Measurements from ENCODE around the gene HOXB5. TPM values are rescaled to one million over a fixed set of nuclear protein-coding genes. Genes with fewer than 3 reads are reported as not detected.

HOXB5 gene
- total RNA-seq, 2 experiments from 2014 or later = not detected

GRCh38 chr17:48634493-48635208 is 41.1 kb upstream of the HOXB5 start:
- intact Hi-C loops (cut with DNase I, micrococcal nuclease) = no loop called here
- no peaks in the 10 kb centered on the region for H3K36me3 Mint-ChIP-seq (ENCODE audit: low read depth)
- no peak overlapping the region for H3K4me3 Mint-ChIP-seq
- ChIA-PET POLR2A (no interaction called here), CTCF (interaction anchor here (3.2 kb wide), 1 partner anchor 13 kb away, joined by 13 read pairs; no protein-coding TSS in a partner anchor)
- H3K4me3 ChIP-seq (ENCODE audit: low read length) = no peak overlapping the region
- peaks cover 20% of the 10 kb centered on the region for H3K4me1 ChIP-seq (ENCODE audit: insufficient read depth, low read length)
- H3K27me3 ChIP-seq (ENCODE audit: control insufficient read depth in 1 of 2, insufficient read depth in 2 of 2, low read length in 2 of 2) = peaks cover 87 to 97% of the 10 kb centered on the region in 2 experiments
- H3K9me3 Mint-ChIP-seq = no peaks in the 10 kb centered on the region
- TF ChIP-seq, protein P1, sequence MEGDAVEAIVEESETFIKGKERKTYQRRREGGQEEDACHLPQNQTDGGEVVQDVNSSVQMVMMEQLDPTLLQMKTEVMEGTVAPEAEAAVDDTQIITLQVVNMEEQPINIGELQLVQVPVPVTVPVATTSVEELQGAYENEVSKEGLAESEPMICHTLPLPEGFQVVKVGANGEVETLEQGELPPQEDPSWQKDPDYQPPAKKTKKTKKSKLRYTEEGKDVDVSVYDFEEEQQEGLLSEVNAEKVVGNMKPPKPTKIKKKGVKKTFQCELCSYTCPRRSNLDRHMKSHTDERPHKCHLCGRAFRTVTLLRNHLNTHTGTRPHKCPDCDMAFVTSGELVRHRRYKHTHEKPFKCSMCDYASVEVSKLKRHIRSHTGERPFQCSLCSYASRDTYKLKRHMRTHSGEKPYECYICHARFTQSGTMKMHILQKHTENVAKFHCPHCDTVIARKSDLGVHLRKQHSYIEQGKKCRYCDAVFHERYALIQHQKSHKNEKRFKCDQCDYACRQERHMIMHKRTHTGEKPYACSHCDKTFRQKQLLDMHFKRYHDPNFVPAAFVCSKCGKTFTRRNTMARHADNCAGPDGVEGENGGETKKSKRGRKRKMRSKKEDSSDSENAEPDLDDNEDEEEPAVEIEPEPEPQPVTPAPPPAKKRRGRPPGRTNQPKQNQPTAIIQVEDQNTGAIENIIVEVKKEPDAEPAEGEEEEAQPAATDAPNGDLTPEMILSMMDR (IDR thresholded peaks at IDR 0.05) = no peak
- H3K27ac ChIP-seq (ENCODE audit: low read depth in 1 of 2, low read length in 2 of 2) = no peak overlapping the region
- no peaks in the 10 kb centered on the region for H3K36me3 ChIP-seq (ENCODE audit: insufficient read depth, low read length)
- peaks cover 98% of the 10 kb centered on the region for H3K27me3 Mint-ChIP-seq
- peaks cover 0 to 25% of the 10 kb centered on the region in 2 experiments for H3K9me3 ChIP-seq (ENCODE audit: control insufficient read depth in 1 of 2, insufficient read depth in 1 of 2, low read length in 2 of 2)
- no peak overlapping the region for H3K27ac Mint-ChIP-seq
- DNase-seq (no peak), ATAC-seq (ENCODE audit: poor library complexity) (no peak)
- H3K4me1 Mint-ChIP-seq (ENCODE audit: low read depth) = peaks cover 11% of the 10 kb centered on the region

- no peak overlapping the region for H3K4me3 Mint-ChIP-seq
- CTCF ChIA-PET = no interaction called here
- peaks cover 20% of the 10 kb centered on the region for H3K4me1 ChIP-seq (ENCODE audit: insufficient read depth, low read length)
- ATAC-seq (ENCODE audit: poor library complexity) = no peak
- no peak overlapping the region for H3K27ac ChIP-seq (ENCODE audit: low read depth in 1 of 2, low read length in 2 of 2)
- intact Hi-C loops (cut with DNase I, micrococcal nuclease) = no loop called here
- no peaks in the 10 kb centered on the region for H3K36me3 Mint-ChIP-seq (ENCODE audit: low read depth)
- peaks cover 11% of the 10 kb centered on the region for H3K4me1 Mint-ChIP-seq (ENCODE audit: low read depth)
- peaks cover 0 to 25% of the 10 kb centered on the region in 2 experiments for H3K9me3 ChIP-seq (ENCODE audit: control insufficient read depth in 1 of 2, insufficient read depth in 1 of 2, low read length in 2 of 2)
- peaks cover 98% of the 10 kb centered on the region for H3K27me3 Mint-ChIP-seq
- no peak overlapping the region for H3K27ac Mint-ChIP-seq
- no peak overlapping the region for H3K4me3 ChIP-seq (ENCODE audit: low read length)
- H3K9me3 Mint-ChIP-seq = no peaks in the 10 kb centered on the region
- H3K36me3 ChIP-seq (ENCODE audit: insufficient read depth, low read length) = no peaks in the 10 kb centered on the region
- POLR2A ChIA-PET = no interaction called here
- peak in 1 of 14 experiments; percentile 2 for DNase-seq
- peaks cover 88 to 98% of the 10 kb centered on the region in 2 experiments for H3K27me3 ChIP-seq (ENCODE audit: control insufficient read depth in 1 of 2, insufficient read depth in 2 of 2, low read length in 2 of 2)
- TF ChIP-seq, protein P1 (IDR thresholded peaks at IDR 0.05) = no peak
Measured at GRCh38 chr17:48633266-48633677, 39.7 kb upstream of the HOXB5 start.

GRCh38 chr17:48632579-48633265 is 39.1 kb upstream of the HOXB5 start:
- CTCF ChIA-PET = interaction anchor here (0.7 kb wide), 1 partner anchor 20 kb away, joined by 3 read pairs; no protein-coding TSS in a partner anchor
- no peak overlapping the region for H3K4me3 Mint-ChIP-seq
- intact Hi-C loops (cut with DNase I, micrococcal nuclease) = no loop called here

More at GRCh38 chr17:48632579-48633265, 39.1 kb upstream of the HOXB5 start:
- H3K4me1 ChIP-seq (ENCODE audit: insufficient read depth, low read length) = peaks cover 20% of the 10 kb centered on the region
- H3K27ac ChIP-seq (ENCODE audit: low read depth in 1 of 2, low read length in 2 of 2) = no peak overlapping the region
- H3K4me3 ChIP-seq (ENCODE audit: low read length) = no peak overlapping the region
- peaks cover 91 to 98% of the 10 kb centered on the region in 2 experiments for H3K27me3 ChIP-seq (ENCODE audit: control insufficient read depth in 1 of 2, insufficient read depth in 2 of 2, low read length in 2 of 2)
- H3K36me3 Mint-ChIP-seq (ENCODE audit: low read depth) = no peaks in the 10 kb centered on the region
- H3K27me3 Mint-ChIP-seq = peaks cover 98% of the 10 kb centered on the region
- ATAC-seq (ENCODE audit: poor library complexity) (no peak), DNase-seq (no peak)
- H3K9me3 ChIP-seq (ENCODE audit: control insufficient read depth in 1 of 2, insufficient read depth in 1 of 2, low read length in 2 of 2) = peaks cover 0 to 29% of the 10 kb centered on the region in 2 experiments
- H3K4me1 Mint-ChIP-seq (ENCODE audit: low read depth) = peaks cover 11% of the 10 kb centered on the region
- no peaks in the 10 kb centered on the region for H3K9me3 Mint-ChIP-seq
- POLR2A ChIA-PET = interaction anchor here (1.1 kb wide), 1 partner anchor 9 kb away, joined by 3 read pairs; no protein-coding TSS in a partner anchor
- H3K27ac Mint-ChIP-seq = no peak overlapping the region
- TF ChIP-seq, protein P1 (IDR thresholded peaks at IDR 0.05) = no peak
- H3K36me3 ChIP-seq (ENCODE audit: insufficient read depth, low read length) = no peaks in the 10 kb centered on the region

Measured in CD4-positive, alpha-beta T cell (primary cell).